SU-DHL-6 (cell line): Measurements from ENCODE around the gene SCN11A.

Experiments
- H2AFZ ChIP-seq: fragments of 200-600 bp; sonication (generic); 2 replicates; pipeline ENCODE4 v1.6.1; 2014; ENCODE audit warnings: low read depth, mild to moderate bottlenecking, moderate library complexity, mixed read lengths, antibody characterized with exemption, low read length; ENCODE audit not compliant: severe bottlenecking
- H3F3A ChIP-seq: fragments of 200-600 bp; shearing (Covaris generic); 2 replicates; pipeline ENCODE4 v1.6.0; 2016; ENCODE audit warnings: antibody characterized with exemption, mild to moderate bottlenecking; ENCODE audit not compliant: insufficient read depth
- H3K27ac ChIP-seq: fragments of 200-600 bp; sonication (generic); 2 replicates; pipeline ENCODE4 v1.5.1; 2016; ENCODE audit warnings: low read depth, mild to moderate bottlenecking, low read length, moderate library complexity, mixed read lengths
- H3K27me3 ChIP-seq: fragments of 200-600 bp; sonication (generic), shearing (Covaris generic); 2 replicates; pipeline ENCODE4 v1.6.0; 2014; ENCODE audit warnings: mild to moderate bottlenecking, low read length
- H3K36me3 ChIP-seq: fragments of 200-600 bp; sonication (generic); 2 replicates; pipeline ENCODE4 v1.6.1; 2014; ENCODE audit warnings: mild to moderate bottlenecking, low read length, mixed read lengths
- H3K4me2 ChIP-seq: fragments of 300-600, 200-600 bp; shearing (Covaris generic), sonication (generic); 2 replicates; pipeline ENCODE4 v1.6.0; 2014; ENCODE audit warnings: low read length, low read depth, mild to moderate bottlenecking; ENCODE audit not compliant: poor library complexity, severe bottlenecking
- H3K4me3 ChIP-seq: fragments of 200-600 bp; sonication (generic); 2 replicates; pipeline ENCODE4 v1.5.1; 2014; ENCODE audit warnings: antibody characterized with exemption, low read length, mild to moderate bottlenecking, mixed read lengths; ENCODE audit not compliant: insufficient read depth, poor library complexity, severe bottlenecking
- H3K79me2 ChIP-seq: fragments of 200-600 bp; sonication (generic); 2 replicates; pipeline ENCODE4 v1.6.1; 2014; ENCODE audit warnings: mild to moderate bottlenecking, low read length, moderate library complexity; ENCODE audit not compliant: insufficient read depth
- H3K9ac ChIP-seq: fragments of 200-600 bp; sonication (generic); 2 replicates; pipeline ENCODE4 v1.7.0; 2014; ENCODE audit warnings: mild to moderate bottlenecking, low read length
- H3K9me2 ChIP-seq: fragments of 200-600 bp; sonication (generic); replicated peaks from 2 replicates; pipeline ENCODE4 v1.6.1; 2014; ENCODE audit warnings: low read length; ENCODE audit not compliant: insufficient read depth
- H3K9me3 ChIP-seq: fragments of 200-600 bp; sonication (generic); 2 replicates; pipeline ENCODE4 v1.6.1; 2014; ENCODE audit warnings: low read length, mixed read lengths; ENCODE audit not compliant: insufficient read depth
- H4K20me1 ChIP-seq: fragments of 200-600 bp; sonication (generic); 2 replicates; pipeline ENCODE4 v1.6.1; 2014; ENCODE audit warnings: low read depth, mild to moderate bottlenecking, antibody characterized with exemption, low read length, moderate library complexity, mixed read lengths
- CTCF ChIP-seq: fragments of 200-600 bp; sonication (generic); IDR thresholded peaks from one replicate; pipeline ENCODE4 v1.5.1; 2017; ENCODE audit warnings: antibody characterized with exemption, mild to moderate bottlenecking, low read length, moderate library complexity; ENCODE audit not compliant: insufficient read depth, poor library complexity, severe bottlenecking
- EZH2phosphoT487 ChIP-seq: fragments of 200-600 bp; sonication (generic), shearing (Covaris generic); conservative IDR thresholded peaks from 2 replicates; pipeline ENCODE4 v1.6.1; 2018; ENCODE audit warnings: mild to moderate bottlenecking, antibody characterized with exemption, low read length, moderate library complexity, mixed read lengths

Gene SCN11A

GRCh38 chr3:39025222-39025970 is 26.3 kb downstream of the SCN11A start:
- H3K36me3 ChIP-seq, result no peaks in the 10 kb centered on the region
- no peaks in the 10 kb centered on the region for H4K20me1 ChIP-seq
- H3K9me2 ChIP-seq, result no peaks in the 10 kb centered on the region
- TF ChIP-seq EZH2phosphoT487 (no peak), CTCF (no peak)
- H3K4me3 ChIP-seq, result no peak overlapping the region
- H3K9ac ChIP-seq, result no peak overlapping the region
- no peak overlapping the region for H2AFZ ChIP-seq
- no peak overlapping the region for H3K27ac ChIP-seq
- no peaks in the 10 kb centered on the region for H3K9me3 ChIP-seq
- no peaks in the 10 kb centered on the region for H3F3A ChIP-seq
- no peaks in the 10 kb centered on the region for H3K79me2 ChIP-seq
- H3K27me3 ChIP-seq, result no peaks in the 10 kb centered on the region
- no peak overlapping the region for H3K4me2 ChIP-seq

GRCh38 chr3:39024497-39024896 is 27.2 kb downstream of the SCN11A start:
- Histone ChIP-seq H3K4me3 (no peak overlapping the region), H2AFZ (no peak overlapping the region), H3K79me2 (no peaks in the 10 kb centered on the region), H3K9ac (no peak overlapping the region), H3K27me3 (no peaks in the 10 kb centered on the region), H3K9me2 (no peaks in the 10 kb centered on the region), H3K27ac (no peak overlapping the region), H3K9me3 (no peaks in the 10 kb centered on the region), H3F3A (no peaks in the 10 kb centered on the region), H4K20me1 (no peaks in the 10 kb centered on the region), H3K4me2 (no peak overlapping the region), H3K36me3 (no peaks in the 10 kb centered on the region)
- TF ChIP-seq EZH2phosphoT487 (no peak), CTCF (no peak)

GRCh38 chr3:39022286-39022630 is 29.5 kb downstream of the SCN11A start:
- Histone ChIP-seq H3K27me3 (no peaks in the 10 kb centered on the region), H3F3A (no peaks in the 10 kb centered on the region), H3K27ac (no peak overlapping the region), H3K9ac (no peak overlapping the region), H3K4me3 (no peak overlapping the region), H3K36me3 (no peaks in the 10 kb centered on the region), H3K4me2 (no peak overlapping the region), H3K9me3 (no peaks in the 10 kb centered on the region), H2AFZ (no peak overlapping the region), H4K20me1 (no peaks in the 10 kb centered on the region), H3K79me2 (no peaks in the 10 kb centered on the region), H3K9me2 (no peaks in the 10 kb centered on the region)
- TF ChIP-seq EZH2phosphoT487, result no peak

GRCh38 chr3:39021465-39022285 is 30.1 kb downstream of the SCN11A start:
- Histone ChIP-seq H4K20me1 (no peaks in the 10 kb centered on the region), H3K9me2 (no peaks in the 10 kb centered on the region), H3K9ac (no peak overlapping the region), H3K27ac (no peak overlapping the region), H3F3A (no peaks in the 10 kb centered on the region), H3K4me2 (no peak overlapping the region), H3K27me3 (no peaks in the 10 kb centered on the region), H2AFZ (no peak overlapping the region), H3K4me3 (no peak overlapping the region), H3K9me3 (no peaks in the 10 kb centered on the region), H3K36me3 (no peaks in the 10 kb centered on the region), H3K79me2 (no peaks in the 10 kb centered on the region)
- no peak for TF ChIP-seq EZH2phosphoT487
- TF ChIP-seq CTCF, result no peak
